Calu3 (cell line): ENCODE data around the gene RCAN1. TPM values are rescaled to one million over a fixed set of nuclear protein-coding genes. Genes with fewer than 3 reads are reported as not detected.

Experiments used
- BruUV-seq: library from RNA; stranded (reverse); fragments of 400-500 nt; replicated peaks from 2 replicates; lab custom pipeline; 2021; lab: Mats Ljungman, UMichigan
- CTCF ChIA-PET: fragments of 300-600 bp; sonication (Branson Sonifier 250); formaldehyde crosslinking; loops from one replicate; lab custom pipeline; 2022; ENCODE audit warnings: antibody characterized with exemption; lab: Charles Lee
- DNase-seq: peaks from one replicate; pipeline ENCODE4 v3.0.0; 2022
- H3K27ac Mint-ChIP-seq: one replicate; pipeline ENCODE4 v1.8.0; 2022; ENCODE audit warnings: mixed read lengths; ENCODE audit not compliant: unreplicated experiment
- H3K27me3 Mint-ChIP-seq: one replicate; pipeline ENCODE4 v1.8.0; 2022; ENCODE audit warnings: mixed read lengths; ENCODE audit not compliant: unreplicated experiment
- H3K36me3 Mint-ChIP-seq: one replicate; pipeline ENCODE4 v1.8.0; 2022; ENCODE audit warnings: mild to moderate bottlenecking, moderate library complexity, mixed read lengths; ENCODE audit not compliant: insufficient read depth, unreplicated experiment
- H3K4me1 Mint-ChIP-seq: one replicate; pipeline ENCODE4 v1.8.0; 2022; ENCODE audit warnings: mild to moderate bottlenecking, low read depth, mixed read lengths; ENCODE audit not compliant: unreplicated experiment
- H3K4me3 Mint-ChIP-seq: one replicate; pipeline ENCODE4 v1.8.0; 2022; ENCODE audit warnings: mild to moderate bottlenecking, low read depth, moderate library complexity, mixed read lengths; ENCODE audit not compliant: unreplicated experiment
- H3K9me3 Mint-ChIP-seq: one replicate; pipeline ENCODE4 v1.8.0; 2022; ENCODE audit warnings: low read depth, mixed read lengths; ENCODE audit not compliant: unreplicated experiment
- intact Hi-C: fragments of 100-400 bp; cut with micrococcal nuclease; formaldehyde crosslinking; loops from one replicate; pipeline ENCODE4 v1.10.0; 2022; ENCODE audit not compliant: unreplicated experiment
- total RNA-seq: library from RNA; stranded (reverse); gene quantifications from 2 replicates; pipeline ENCODE4 v1.2.3, GENCODE V29; 2022
- TF ChIP-seq, protein P1 (sequence below): fragments of 200-600 bp; IDR thresholded peaks from one replicate; pipeline ENCODE4 v1.8.0; 2022; ENCODE audit warnings: antibody characterized with exemption; ENCODE audit not compliant: unreplicated experiment

Gene RCAN1
- total RNA-seq, 1 experiment from 2014 or later: 25.4 TPM

DNA sequence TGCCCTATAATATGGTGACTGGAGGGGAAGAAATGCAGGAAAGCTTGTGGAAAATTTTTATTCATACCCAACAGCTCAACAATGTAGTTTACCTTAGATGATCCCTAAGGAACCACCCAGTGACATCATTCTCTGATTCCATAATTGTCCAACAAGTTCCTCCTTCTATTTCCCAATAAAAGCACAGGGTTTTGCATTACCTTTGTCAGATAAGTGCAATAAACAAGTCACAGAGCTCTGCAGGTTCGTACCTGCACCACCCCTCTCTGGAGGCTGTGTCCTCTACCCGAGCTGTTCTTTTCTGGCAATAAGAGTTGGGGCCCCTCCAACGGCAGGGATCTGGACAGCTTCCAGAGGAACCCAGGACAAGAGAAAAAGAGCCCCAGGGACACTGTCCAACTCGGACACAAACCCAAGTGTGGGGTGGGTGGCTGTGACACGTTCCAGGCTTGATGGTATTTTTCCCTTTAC is 38.8 kb downstream of the RCAN1 start:
- no peak overlapping the region for H3K27ac Mint-ChIP-seq
- no TSS peak for BruUV-seq
- no peak overlapping the region for H3K4me3 Mint-ChIP-seq
- TF ChIP-seq, protein P1, sequence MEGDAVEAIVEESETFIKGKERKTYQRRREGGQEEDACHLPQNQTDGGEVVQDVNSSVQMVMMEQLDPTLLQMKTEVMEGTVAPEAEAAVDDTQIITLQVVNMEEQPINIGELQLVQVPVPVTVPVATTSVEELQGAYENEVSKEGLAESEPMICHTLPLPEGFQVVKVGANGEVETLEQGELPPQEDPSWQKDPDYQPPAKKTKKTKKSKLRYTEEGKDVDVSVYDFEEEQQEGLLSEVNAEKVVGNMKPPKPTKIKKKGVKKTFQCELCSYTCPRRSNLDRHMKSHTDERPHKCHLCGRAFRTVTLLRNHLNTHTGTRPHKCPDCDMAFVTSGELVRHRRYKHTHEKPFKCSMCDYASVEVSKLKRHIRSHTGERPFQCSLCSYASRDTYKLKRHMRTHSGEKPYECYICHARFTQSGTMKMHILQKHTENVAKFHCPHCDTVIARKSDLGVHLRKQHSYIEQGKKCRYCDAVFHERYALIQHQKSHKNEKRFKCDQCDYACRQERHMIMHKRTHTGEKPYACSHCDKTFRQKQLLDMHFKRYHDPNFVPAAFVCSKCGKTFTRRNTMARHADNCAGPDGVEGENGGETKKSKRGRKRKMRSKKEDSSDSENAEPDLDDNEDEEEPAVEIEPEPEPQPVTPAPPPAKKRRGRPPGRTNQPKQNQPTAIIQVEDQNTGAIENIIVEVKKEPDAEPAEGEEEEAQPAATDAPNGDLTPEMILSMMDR: no peak
- CTCF ChIA-PET: no interaction called here
- no peaks in the 10 kb centered on the region for H3K36me3 Mint-ChIP-seq
- DNase-seq: no peak
- H3K9me3 Mint-ChIP-seq: peaks cover 6% of the 10 kb centered on the region
- H3K27me3 Mint-ChIP-seq: no peaks in the 10 kb centered on the region
- intact Hi-C loops: no loop called here
- no peaks in the 10 kb centered on the region for H3K4me1 Mint-ChIP-seq

DNA sequence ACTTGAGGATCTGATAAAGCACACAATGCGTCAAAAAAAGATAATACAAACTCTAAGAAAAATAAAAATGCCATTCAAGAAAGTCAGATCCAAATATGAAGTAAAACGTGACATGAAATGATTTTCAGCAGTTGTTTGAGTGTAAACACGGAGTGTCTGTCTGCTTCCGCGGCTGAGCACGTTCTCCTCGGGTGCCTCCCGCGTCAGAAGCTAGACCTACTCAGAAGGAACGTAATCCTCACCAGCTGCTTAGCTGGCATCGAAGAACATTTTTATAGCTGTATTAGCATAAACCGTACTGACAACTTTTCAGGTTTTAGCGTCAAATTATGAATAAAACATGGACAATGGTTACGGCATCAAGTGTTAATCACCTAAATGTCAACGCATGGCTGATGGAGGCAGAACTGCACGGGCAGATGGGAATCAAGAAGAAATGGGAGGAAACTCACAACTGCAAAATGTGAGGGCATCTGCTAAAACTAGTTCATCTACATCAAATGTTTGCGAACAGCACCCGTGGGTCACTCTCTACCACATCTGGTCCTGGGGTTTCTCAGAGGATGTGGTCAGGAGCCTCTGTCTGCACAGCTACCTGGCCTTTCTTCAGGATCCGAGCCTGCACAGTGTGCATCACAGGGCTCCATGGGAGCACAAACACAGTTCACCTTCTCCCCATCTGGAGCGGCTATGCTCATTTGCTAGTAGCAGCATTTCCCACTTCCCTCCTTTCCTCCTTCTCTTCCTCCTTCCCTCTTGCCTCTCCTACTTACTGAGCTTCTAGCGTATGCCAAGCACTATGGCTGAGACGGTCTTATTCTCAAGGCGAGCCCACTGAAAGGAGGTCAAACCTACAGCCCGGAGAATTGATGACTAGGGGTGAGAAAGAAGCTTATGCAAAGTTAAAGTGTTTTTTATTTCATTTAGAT is 40.0 kb downstream of the RCAN1 start:
- intact Hi-C loops: no loop called here
- H3K4me3 Mint-ChIP-seq: no peak overlapping the region
- CTCF ChIA-PET: no interaction called here
- H3K9me3 Mint-ChIP-seq: peaks cover 6% of the 10 kb centered on the region
- H3K4me1 Mint-ChIP-seq: no peaks in the 10 kb centered on the region
- no TSS peak for BruUV-seq
- H3K27me3 Mint-ChIP-seq: no peaks in the 10 kb centered on the region
- TF ChIP-seq, protein P1: no peak
- no peaks in the 10 kb centered on the region for H3K36me3 Mint-ChIP-seq
- no peak for DNase-seq
- H3K27ac Mint-ChIP-seq: no peak overlapping the region

DNA sequence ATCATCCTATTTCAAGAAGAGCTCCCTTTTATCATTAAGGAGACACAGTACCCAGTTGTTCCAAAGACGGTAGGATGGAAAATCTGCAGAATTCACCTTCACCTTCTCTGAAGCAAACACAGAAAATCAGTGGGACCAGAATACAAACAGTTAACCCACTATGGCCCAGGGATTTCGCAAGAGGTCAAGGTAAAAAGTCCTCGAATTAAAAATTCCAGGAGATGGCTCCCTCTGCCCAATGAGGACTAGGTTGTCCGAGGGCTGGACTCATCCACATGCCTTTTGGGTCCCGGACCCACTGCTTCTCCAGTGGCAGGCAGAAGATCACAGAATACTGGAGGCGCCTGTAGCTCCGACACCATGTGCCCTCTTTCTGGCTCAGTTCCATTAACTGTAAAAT is 42.9 kb downstream of the RCAN1 start:
- TF ChIP-seq, protein P1: no peak
- Mint-ChIP-seq H3K4me1 (no peaks in the 10 kb centered on the region), H3K9me3 (peaks cover 6% of the 10 kb centered on the region), H3K27me3 (no peaks in the 10 kb centered on the region), H3K27ac (no peak overlapping the region), H3K36me3 (no peaks in the 10 kb centered on the region), H3K4me3 (no peak overlapping the region)
- intact Hi-C loops: no loop called here
- CTCF ChIA-PET: no interaction called here
- DNase-seq: no peak
- no TSS peak for BruUV-seq

DNA sequence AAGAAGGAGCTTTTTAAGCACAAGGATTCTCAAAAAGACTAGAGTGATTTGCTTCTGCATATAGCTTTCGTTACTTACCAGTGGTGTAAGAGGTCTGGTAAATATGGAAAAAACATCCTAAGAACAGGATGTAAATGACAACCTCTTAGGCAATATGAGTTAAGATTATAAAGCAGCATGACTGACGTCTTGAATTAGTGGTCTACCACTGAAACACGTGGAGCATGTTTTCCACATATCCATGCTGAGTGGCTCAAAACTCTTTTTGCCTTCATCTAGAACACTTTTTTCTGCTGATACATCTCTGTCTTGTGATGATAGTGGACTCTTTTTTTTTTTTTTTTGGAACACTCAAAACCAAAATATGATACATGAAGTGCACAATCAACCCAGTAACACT is 44.6 kb downstream of the RCAN1 start:
- BruUV-seq: no TSS peak
- TF ChIP-seq, protein P1: no peak
- Mint-ChIP-seq H3K9me3 (peaks cover 6% of the 10 kb centered on the region), H3K4me1 (no peaks in the 10 kb centered on the region), H3K36me3 (no peaks in the 10 kb centered on the region), H3K27me3 (no peaks in the 10 kb centered on the region), H3K27ac (no peak overlapping the region), H3K4me3 (no peak overlapping the region)
- no peak for DNase-seq
- CTCF ChIA-PET: no interaction called here
- intact Hi-C loops: no loop called here
